SK-N-SH treated with all-trans-retinoic acid at 6 μM for 48 hours (cell line): ENCODE results near the gene AEBP1.

Experiments used
- ATAC-seq: fragments of 200-7000 bp; cut with Tn5 transposase; 3 replicates; pipeline ENCODE4 v1.9.1; 2020; ENCODE audit warnings: mild to moderate bottlenecking, moderate library complexity
- ARNTL ChIP-seq: fragments of 450-650 bp; formaldehyde crosslinking; IDR thresholded peaks from 2 replicates; pipeline ENCODE4 v1.5.0; 2020; ENCODE audit warnings: low read depth, mild to moderate bottlenecking, moderate library complexity, borderline replicate concordance
- CREB5 ChIP-seq: fragments of 250-450 bp; sonication (Bioruptor Pico); IDR thresholded peaks from 2 replicates; pipeline ENCODE4 v1.5.1; 2020; ENCODE audit warnings: low read depth, mild to moderate bottlenecking, moderate library complexity
- CSDC2 ChIP-seq: fragments of 250-450 bp; sonication (Bioruptor Pico); IDR thresholded peaks from 2 replicates; pipeline ENCODE4 v1.5.0; 2020; ENCODE audit warnings: mild to moderate bottlenecking, moderate library complexity
- CSRNP3 ChIP-seq: fragments of 250-450 bp; sonication (Bioruptor Pico); IDR thresholded peaks from 2 replicates; pipeline ENCODE4 v1.5.1; 2021; ENCODE audit warnings: mild to moderate bottlenecking, moderate library complexity
- ESRRG ChIP-seq: fragments of 250-450 bp; sonication (Bioruptor Pico); IDR thresholded peaks from 2 replicates; pipeline ENCODE4 v1.6.1; 2021; ENCODE audit warnings: mild to moderate bottlenecking
- GLIS3 ChIP-seq: fragments of 250-450 bp; sonication (Bioruptor Pico); IDR thresholded peaks from 2 replicates; pipeline ENCODE4 v1.5.0; 2020; ENCODE audit warnings: mild to moderate bottlenecking, moderate library complexity
- ISL1 ChIP-seq: fragments of 250-450 bp; sonication (Bioruptor Pico); IDR thresholded peaks from 2 replicates; pipeline ENCODE4 v2.1.2; 2022; ENCODE audit warnings: mild to moderate bottlenecking, moderate library complexity
- OSR1 ChIP-seq: fragments of 250-450 bp; sonication (Bioruptor Pico); IDR thresholded peaks from 2 replicates; pipeline ENCODE4 v1.8.0; 2022; ENCODE audit warnings: moderate library complexity, mild to moderate bottlenecking, inconsistent platforms
- PATZ1 ChIP-seq: fragments of 250-450 bp; sonication (Bioruptor Pico); IDR thresholded peaks from 2 replicates; pipeline ENCODE4 v1.8.0; 2020; ENCODE audit warnings: mild to moderate bottlenecking, moderate library complexity, borderline replicate concordance
- POU6F1 ChIP-seq: fragments of 250-450 bp; sonication (Bioruptor Pico); IDR thresholded peaks from 2 replicates; pipeline ENCODE4 v1.8.0; 2021; ENCODE audit warnings: low read depth, mild to moderate bottlenecking, moderate library complexity, borderline replicate concordance
- PPARA ChIP-seq: fragments of 250-450 bp; sonication (Bioruptor Pico); IDR thresholded peaks from 2 replicates; pipeline ENCODE4 v1.5.0; 2020; ENCODE audit warnings: mild to moderate bottlenecking, borderline replicate concordance
- TCF4 ChIP-seq: fragments of 250-450 bp; sonication (Bioruptor Pico); IDR thresholded peaks from 2 replicates; pipeline ENCODE4 v1.8.0; 2021; ENCODE audit warnings: mild to moderate bottlenecking, moderate library complexity, borderline replicate concordance
- TOX ChIP-seq: fragments of 250-450 bp; sonication (Bioruptor Pico); IDR thresholded peaks from 2 replicates; pipeline ENCODE4 v1.8.0; 2021; ENCODE audit warnings: mild to moderate bottlenecking, moderate library complexity, borderline replicate concordance
- ZC3H10 ChIP-seq: fragments of 250-450 bp; sonication (Bioruptor Pico); IDR thresholded peaks from 2 replicates; pipeline ENCODE4 v1.5.1; 2021; ENCODE audit warnings: mild to moderate bottlenecking, moderate library complexity
- ZFP3 ChIP-seq: fragments of 250-450 bp; sonication (Bioruptor Pico); IDR thresholded peaks from 2 replicates; pipeline ENCODE4 v1.5.0; 2020; ENCODE audit warnings: mild to moderate bottlenecking, moderate library complexity
- ZFP30 ChIP-seq: fragments of 450-650 bp; formaldehyde crosslinking; IDR thresholded peaks from 2 replicates; pipeline ENCODE4 v1.5.0; 2022; ENCODE audit warnings: mild to moderate bottlenecking, moderate library complexity
- ZNF565 ChIP-seq: fragments of 450-650 bp; formaldehyde crosslinking; conservative IDR thresholded peaks from 2 replicates; pipeline ENCODE4 v1.5.0; 2020; ENCODE audit warnings: low read depth, mild to moderate bottlenecking, moderate library complexity
- ZNF70 ChIP-seq: fragments of 450-650 bp; formaldehyde crosslinking; IDR thresholded peaks from 2 replicates; pipeline ENCODE4 v1.5.0; 2020; ENCODE audit warnings: mild to moderate bottlenecking, moderate library complexity
- ZNF8 ChIP-seq: fragments of 450-650 bp; formaldehyde crosslinking; IDR thresholded peaks from 2 replicates; pipeline ENCODE4 v1.5.0; 2020; ENCODE audit warnings: mild to moderate bottlenecking, moderate library complexity
- TF ChIP-seq, protein P1 (sequence below): fragments of 250-450 bp; sonication (Bioruptor Pico); IDR thresholded peaks from 2 replicates; pipeline ENCODE4 v1.5.0; 2020; ENCODE audit warnings: mild to moderate bottlenecking, moderate library complexity

Gene AEBP1

GRCh38 chr7:44109991-44110390 lies 5.8 kb downstream of the AEBP1 start:
- ATAC-seq = no peak
- no peak for TF ChIP-seq PPARA
- no peak for TF ChIP-seq POU6F1 (CRISPR knock-in tag)
- TF ChIP-seq CSRNP3 (CRISPR knock-in tag) = no peak
- TF ChIP-seq TOX (CRISPR knock-in tag) = no peak
- no peak for TF ChIP-seq ISL1 (CRISPR knock-in tag)
- TF ChIP-seq PATZ1 (CRISPR knock-in tag) = no peak
- TF ChIP-seq ZNF565 (CRISPR knock-in tag) = no peak
- no peak for TF ChIP-seq ZNF8 (CRISPR knock-in tag)
- TF ChIP-seq ARNTL (CRISPR knock-in tag) = no peak
- TF ChIP-seq CSDC2 (CRISPR knock-in tag) = no peak
- TF ChIP-seq, all 23 proteins: peak for 0

GRCh38 chr7:44110719-44111635 lies 6.8 kb downstream of the AEBP1 start:
- TF ChIP-seq CREB5 (CRISPR knock-in tag) (no peak), ESRRG (CRISPR knock-in tag) (no peak), POU6F1 (CRISPR knock-in tag) (no peak)
- no peak; the same call in 2 of the 3 replicates for ATAC-seq

GRCh38 chr7:44111761-44112160 lies 7.6 kb downstream of the AEBP1 start:
- ATAC-seq = no peak
- TF ChIP-seq TOX (CRISPR knock-in tag) (no peak), OSR1 (CRISPR knock-in tag) (no peak), ZC3H10 (CRISPR knock-in tag) (no peak), ZFP3 (CRISPR knock-in tag) (no peak), PPARA (no peak), ZNF70 (CRISPR knock-in tag) (no peak), CREB5 (CRISPR knock-in tag) (no peak), CSRNP3 (CRISPR knock-in tag) (no peak), ISL1 (CRISPR knock-in tag) (no peak), GLIS3 (CRISPR knock-in tag) (no peak), ESRRG (CRISPR knock-in tag) (no peak), ARNTL (CRISPR knock-in tag) (no peak), ZFP30 (no peak), TCF4 (no peak)
- TF ChIP-seq, protein P1, sequence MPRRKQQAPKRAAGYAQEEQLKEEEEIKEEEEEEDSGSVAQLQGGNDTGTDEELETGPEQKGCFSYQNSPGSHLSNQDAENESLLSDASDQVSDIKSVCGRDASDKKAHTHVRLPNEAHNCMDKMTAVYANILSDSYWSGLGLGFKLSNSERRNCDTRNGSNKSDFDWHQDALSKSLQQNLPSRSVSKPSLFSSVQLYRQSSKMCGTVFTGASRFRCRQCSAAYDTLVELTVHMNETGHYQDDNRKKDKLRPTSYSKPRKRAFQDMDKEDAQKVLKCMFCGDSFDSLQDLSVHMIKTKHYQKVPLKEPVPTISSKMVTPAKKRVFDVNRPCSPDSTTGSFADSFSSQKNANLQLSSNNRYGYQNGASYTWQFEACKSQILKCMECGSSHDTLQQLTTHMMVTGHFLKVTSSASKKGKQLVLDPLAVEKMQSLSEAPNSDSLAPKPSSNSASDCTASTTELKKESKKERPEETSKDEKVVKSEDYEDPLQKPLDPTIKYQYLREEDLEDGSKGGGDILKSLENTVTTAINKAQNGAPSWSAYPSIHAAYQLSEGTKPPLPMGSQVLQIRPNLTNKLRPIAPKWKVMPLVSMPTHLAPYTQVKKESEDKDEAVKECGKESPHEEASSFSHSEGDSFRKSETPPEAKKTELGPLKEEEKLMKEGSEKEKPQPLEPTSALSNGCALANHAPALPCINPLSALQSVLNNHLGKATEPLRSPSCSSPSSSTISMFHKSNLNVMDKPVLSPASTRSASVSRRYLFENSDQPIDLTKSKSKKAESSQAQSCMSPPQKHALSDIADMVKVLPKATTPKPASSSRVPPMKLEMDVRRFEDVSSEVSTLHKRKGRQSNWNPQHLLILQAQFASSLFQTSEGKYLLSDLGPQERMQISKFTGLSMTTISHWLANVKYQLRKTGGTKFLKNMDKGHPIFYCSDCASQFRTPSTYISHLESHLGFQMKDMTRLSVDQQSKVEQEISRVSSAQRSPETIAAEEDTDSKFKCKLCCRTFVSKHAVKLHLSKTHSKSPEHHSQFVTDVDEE = no peak
